Mesenchymal stem cell (in vitro differentiated cells and primary cell): ENCODE data around the gene LDB2.
"Not testable (repeated sequence)": the region's sequence is repeated elsewhere in the genome, so short reads cannot be mapped to it uniquely, and the experiment has no call there.

Source experiments
- DNase-seq: peaks from one replicate; pipeline ENCODE4 v3.0.0-alpha.2; 2013
- H2AFZ ChIP-seq: one replicate; pipeline ENCODE4 v1.6.1; 2013; ENCODE audit warnings: low read depth, mild to moderate bottlenecking, control low read depth, inconsistent platforms, low read length, moderate library complexity
- H2AK5ac ChIP-seq: 2 replicates; pipeline ENCODE4 v1.6.1; 2013; ENCODE audit warnings: low read length, moderate library complexity, mild to moderate bottlenecking, inconsistent platforms; ENCODE audit not compliant: severe bottlenecking
- H2BK120ac ChIP-seq: one replicate; pipeline ENCODE4 v1.6.1; 2013; ENCODE audit warnings: low read depth, mild to moderate bottlenecking, inconsistent platforms, low read length, moderate library complexity
- H2BK12ac ChIP-seq, 2 experiments: one replicate each; pipeline ENCODE4 v1.6.1; 2013; ENCODE audit warnings: inconsistent platforms in 2 of 2, low read length in 2 of 2, mild to moderate bottlenecking in 2 of 2, moderate library complexity in 2 of 2, control low read depth in 1 of 2
- H2BK15ac ChIP-seq: one replicate; pipeline ENCODE4 v1.6.1; 2013; ENCODE audit warnings: mild to moderate bottlenecking, low read depth, inconsistent platforms; ENCODE audit not compliant: poor library complexity, severe bottlenecking
- H2BK5ac ChIP-seq: 2 replicates; pipeline ENCODE4 v1.6.1; 2013; ENCODE audit warnings: low read depth, mild to moderate bottlenecking, low read length, control low read depth, inconsistent platforms; ENCODE audit not compliant: poor library complexity, severe bottlenecking
- H3K14ac ChIP-seq, 2 experiments: one replicate each; pipeline ENCODE4 v1.6.1; 2013; ENCODE audit warnings: inconsistent platforms in 2 of 2, low read length in 2 of 2, control low read depth in 1 of 2, mild to moderate bottlenecking in 1 of 2, moderate library complexity in 1 of 2
- H3K18ac ChIP-seq, 2 experiments: one replicate each; pipeline ENCODE4 v1.6.1; 2013; ENCODE audit warnings: inconsistent platforms in 2 of 2, low read length in 2 of 2, control low read depth in 1 of 2, low read depth in 1 of 2, mild to moderate bottlenecking in 1 of 2
- H3K23ac ChIP-seq, 2 experiments: one replicate each; pipeline ENCODE4 v1.6.1; 2013; ENCODE audit warnings: inconsistent platforms in 2 of 2, low read length in 2 of 2, mild to moderate bottlenecking in 2 of 2, moderate library complexity in 2 of 2, control low read depth in 1 of 2
- H3K27ac ChIP-seq: 2 replicates; pipeline ENCODE4 v1.5.1; 2013; ENCODE audit warnings: mild to moderate bottlenecking, moderate library complexity, low read length, control low read depth, inconsistent platforms; ENCODE audit not compliant: poor library complexity, severe bottlenecking
- H3K27me3 ChIP-seq, 2 experiments: 2 replicates each; pipeline versions ENCODE4 v1.6.1 to v1.7.0; 2013; ENCODE audit warnings: low read length in 2 of 2, mild to moderate bottlenecking in 2 of 2, moderate library complexity in 2 of 2, control low read depth in 1 of 2, inconsistent platforms in 1 of 2; ENCODE audit not compliant: control insufficient read depth in 1 of 2, insufficient read depth in 1 of 2
- H3K36me3 ChIP-seq, 2 experiments: 2 replicates each; pipeline versions ENCODE4 v1.6.1 to v1.7.0; 2013; ENCODE audit warnings: low read length in 2 of 2, control low read depth in 1 of 2, inconsistent platforms in 1 of 2, low read depth in 1 of 2, mild to moderate bottlenecking in 1 of 2; ENCODE audit not compliant: insufficient read depth in 2 of 2, control insufficient read depth in 1 of 2
- H3K4ac ChIP-seq, 2 experiments: one replicate each; pipeline ENCODE4 v1.6.1; 2013; ENCODE audit warnings: inconsistent platforms in 2 of 2, low read length in 2 of 2, mild to moderate bottlenecking in 2 of 2, moderate library complexity in 2 of 2, control low read depth in 1 of 2, low read depth in 1 of 2
- H3K4me1 ChIP-seq: 2 replicates; pipeline ENCODE4 v1.6.1; 2013; ENCODE audit warnings: low read depth, low read length, control low read depth; ENCODE audit not compliant: control insufficient read depth, insufficient read depth
- H3K4me2 ChIP-seq: 2 replicates; pipeline ENCODE4 v1.6.1; 2013; ENCODE audit warnings: low read length, mild to moderate bottlenecking, inconsistent platforms; ENCODE audit not compliant: poor library complexity, severe bottlenecking
- H3K4me3 ChIP-seq, 2 experiments: 2 replicates each; pipeline versions ENCODE4 v1.5.1 to v1.7.0; 2013; ENCODE audit warnings: low read length in 2 of 2, mild to moderate bottlenecking in 2 of 2, control low read depth in 1 of 2, low read depth in 1 of 2; ENCODE audit not compliant: insufficient read depth in 1 of 2
- H3K79me1 ChIP-seq: replicated peaks from 2 replicates; pipeline ENCODE4 v1.6.1; 2013; ENCODE audit warnings: mild to moderate bottlenecking, control low read depth, low read length, inconsistent platforms; ENCODE audit not compliant: poor library complexity, severe bottlenecking
- H3K9ac ChIP-seq: 2 replicates; pipeline ENCODE4 v1.7.0; 2013; ENCODE audit warnings: mild to moderate bottlenecking, low read length, moderate library complexity
- H3K9me3 ChIP-seq: 2 replicates; pipeline ENCODE4 v1.7.0; 2013; ENCODE audit warnings: mild to moderate bottlenecking, low read length; ENCODE audit not compliant: control insufficient read depth
- H4K8ac ChIP-seq: one replicate; pipeline ENCODE4 v1.6.1; 2013; ENCODE audit warnings: inconsistent platforms, mild to moderate bottlenecking, low read length, moderate library complexity
- H4K91ac ChIP-seq: one replicate; pipeline ENCODE4 v1.6.1; 2013; ENCODE audit warnings: mild to moderate bottlenecking, low read length, inconsistent platforms
- WGBS: methylation state at CpG from one replicate; pipeline ENCODE4 v1.1.7; 2013; ENCODE audit warnings: mixed read lengths; 5-methylcytosine and 5-hydroxymethylcytosine counted together

The LDB2 gene

GRCh38 chr4:16636304-16636703, 262.1 kb downstream of the LDB2 start:
- Histone ChIP-seq H3K4me2 (no peak overlapping the region), H2BK15ac (no peak overlapping the region), H4K8ac (no peak overlapping the region), H3K4me1 (no peaks in the 10 kb centered on the region), H3K18ac (no peak overlapping the region), H2AK5ac (no peak overlapping the region), H3K9me3 (no peaks in the 10 kb centered on the region), H2AFZ (no peak overlapping the region), H2BK12ac (no peak overlapping the region), H3K23ac (no peak overlapping the region), H3K14ac (no peak overlapping the region), H3K36me3 (no peaks in the 10 kb centered on the region), H3K4me3 (no peak overlapping the region), H3K27ac (no peak overlapping the region), H2BK120ac (no peak overlapping the region), H3K27me3 (no peaks in the 10 kb centered on the region), H3K79me1 (no peaks in the 10 kb centered on the region), H2BK5ac (no peak overlapping the region), H4K91ac (no peak overlapping the region), H3K4ac (no peak overlapping the region), H3K9ac (no peak overlapping the region)
- DNase-seq, result no peak
- WGBS, result no CpG with 5 or more reads among the region's 2 CpGs

GRCh38 chr4:16629274-16629673, 269.2 kb downstream of the LDB2 start:
- 92% methylated on average over 2 of the region's 2 CpGs for WGBS
- not testable (repeated sequence) for H2BK120ac ChIP-seq, H3K23ac ChIP-seq, H2AK5ac ChIP-seq, H3K4ac ChIP-seq, H4K91ac ChIP-seq, H3K14ac ChIP-seq, H3K79me1 ChIP-seq, H2BK15ac ChIP-seq, H3K27ac ChIP-seq, DNase-seq, H3K9me3 ChIP-seq, H3K27me3 ChIP-seq, H2BK5ac ChIP-seq, H2AFZ ChIP-seq, H3K4me3 ChIP-seq, H3K36me3 ChIP-seq, H4K8ac ChIP-seq, H3K4me1 ChIP-seq, H2BK12ac ChIP-seq, H3K9ac ChIP-seq, H3K4me2 ChIP-seq
- peak overlapping the region in 1 of 2 experiments; percentile 12 for H3K18ac ChIP-seq

- H3K4me1 ChIP-seq, H3K79me1 ChIP-seq, H2BK5ac ChIP-seq, H3K4me3 ChIP-seq, H3K4me2 ChIP-seq, H3K9me3 ChIP-seq, DNase-seq, H3K36me3 ChIP-seq, H3K14ac ChIP-seq, H3K27me3 ChIP-seq, H2AK5ac ChIP-seq, H2BK120ac ChIP-seq, H3K27ac ChIP-seq, H2BK15ac ChIP-seq, H3K23ac ChIP-seq, H2AFZ ChIP-seq: not testable (repeated sequence)
- Histone ChIP-seq H4K8ac (peak overlapping the region; percentile 7), H2BK12ac (peak overlapping the region in 1 of 2 experiments; percentile 71), H3K9ac (peak overlapping the region; percentile 48), H3K4ac (peak overlapping the region in 1 of 2 experiments; percentile 67), H4K91ac (peak overlapping the region; percentile 72), H3K18ac (peak overlapping the region; percentile 34 to 38)
- WGBS, result 97% methylated on average over 4 of the region's 4 CpGs
Observed at GRCh38 chr4:16628835-16629234, 269.6 kb downstream of the LDB2 start.

GRCh38 chr4:16627999-16628398, 270.4 kb downstream of the LDB2 start:
- Histone ChIP-seq H3K4ac (no peak overlapping the region), H3K9me3 (no peaks in the 10 kb centered on the region), H3K4me3 (peak overlapping the region in 1 of 2 experiments; percentile 15), H3K14ac (no peak overlapping the region), H3K36me3 (no peaks in the 10 kb centered on the region), H3K79me1 (no peaks in the 10 kb centered on the region), H3K27me3 (no peaks in the 10 kb centered on the region), H3K27ac (no peak overlapping the region), H3K4me2 (no peak overlapping the region), H2AFZ (no peak overlapping the region), H4K91ac (peak overlapping the region; percentile 83), H4K8ac (peak overlapping the region; percentile 82), H3K23ac (no peak overlapping the region), H2AK5ac (no peak overlapping the region), H3K9ac (peak overlapping the region; percentile 76), H2BK15ac (no peak overlapping the region), H3K4me1 (no peaks in the 10 kb centered on the region), H2BK5ac (no peak overlapping the region), H2BK12ac (peak overlapping the region; percentile 81 to 89), H3K18ac (peak overlapping the region; percentile 37 to 46), H2BK120ac (no peak overlapping the region)
- 40% methylated on average over 6 of the region's 6 CpGs for WGBS
- DNase-seq, result peak; percentile 78
